Suprapubic skin (tissue), 4 donors: ENCODE results near the gene GSN. TPM values are rescaled to one million over a fixed set of nuclear protein-coding genes. Genes with fewer than 3 reads are reported as not detected.
A peak's percentile ranks its signal among the peaks of the same experiment; 100 is the strongest.

Experiments
- DNase-seq, 2 donors: peaks; one replicate each; pipeline ENCODE4 v3.0.0-alpha.2; 2019; ENCODE audit warnings: low spot score in 2 of 2
- H3K27ac ChIP-seq: fragments of 200-600 bp; sonication (generic); one replicate; pipeline ENCODE4 v1.5.1; 2019
- H3K27me3 ChIP-seq: fragments of 200-600 bp; sonication (generic); one replicate; pipeline ENCODE4 v1.5.1; 2019
- H3K36me3 ChIP-seq: fragments of 200-600 bp; sonication (generic); one replicate; pipeline ENCODE4 v1.5.1; 2019
- H3K4me1 ChIP-seq: fragments of 200-600 bp; sonication (generic); one replicate; pipeline ENCODE4 v1.5.1; 2019
- H3K4me3 ChIP-seq: fragments of 200-600 bp; sonication (generic); one replicate; pipeline ENCODE4 v1.5.1; 2019; ENCODE audit warnings: mild to moderate bottlenecking
- H3K9me3 ChIP-seq: fragments of 200-600 bp; sonication (generic); one replicate; pipeline ENCODE4 v1.5.1; 2019
- CTCF ChIP-seq, 2 donors: fragments of 200-600 bp in 1 of 2; fragments of 450-650 bp in 1 of 2; sonication (generic) in 1 of 2; IDR thresholded peaks; one replicate each; pipeline ENCODE4 v1.5.1; 2016 to 2019; ENCODE audit warnings: antibody characterized with exemption in 2 of 2, mild to moderate bottlenecking in 1 of 2, moderate library complexity in 1 of 2
- EP300 ChIP-seq: sonication (generic); formaldehyde crosslinking; IDR thresholded peaks from one replicate; pipeline ENCODE4 v1.6.1; 2017; ENCODE audit warnings: antibody characterized with exemption
- POLR2A ChIP-seq, 2 donors: fragments of 450-650 bp; IDR thresholded peaks; one replicate each; pipeline ENCODE4 v1.6.1; 2017; ENCODE audit warnings: antibody characterized with exemption in 2 of 2, mild to moderate bottlenecking in 2 of 2, moderate library complexity in 2 of 2
- POLR2AphosphoS5 ChIP-seq, 3 donors: sonication (generic); formaldehyde crosslinking; IDR thresholded peaks; one replicate each; pipeline ENCODE4 v1.6.1; 2017; ENCODE audit warnings: antibody characterized with exemption in 3 of 3
- WGBS: methylation state at CpG from one replicate; pipeline ENCODE4 v1.1.5; 2018; 5-methylcytosine and 5-hydroxymethylcytosine counted together
- total RNA-seq, 4 donors: library from RNA; depleted of rRNA; stranded (reverse); fragments of >200 nt; gene quantifications; one replicate each; pipeline ENCODE4 v1.1.0, GENCODE V29; 2016

The GSN gene
- total RNA-seq, 4 donors from 2014 or later: 681 to 944 (median 771) TPM

GRCh38 chr9:121318631-121319382 lies 50.8 kb downstream of the GSN start:
- no peaks in the 10 kb centered on the region for H3K27me3 ChIP-seq
- H3K36me3 ChIP-seq: peaks cover 78% of the 10 kb centered on the region
- DNase-seq: peak in 1 of 2 donors; percentile 59
- no peak for TF ChIP-seq POLR2AphosphoS5 (IDR thresholded peaks at IDR 0.05)
- TF ChIP-seq CTCF (IDR thresholded peaks at IDR 0.05): no peak
- TF ChIP-seq EP300: no peak
- TF ChIP-seq POLR2A (IDR thresholded peaks at IDR 0.05): no peak
- WGBS: 76% methylated on average over 16 of the region's 19 CpGs
- H3K9me3 ChIP-seq: no peaks in the 10 kb centered on the region
- no peak overlapping the region for H3K4me3 ChIP-seq
- H3K27ac ChIP-seq: peak overlapping the region; percentile 8
- peaks cover 45% of the 10 kb centered on the region for H3K4me1 ChIP-seq

- peak in 1 of 2 donors; percentile 44 for DNase-seq
- no peaks in the 10 kb centered on the region for H3K9me3 ChIP-seq
- peaks cover 51% of the 10 kb centered on the region for H3K4me1 ChIP-seq
- TF ChIP-seq POLR2A (IDR thresholded peaks at IDR 0.05) (no peak), POLR2AphosphoS5 (IDR thresholded peaks at IDR 0.05) (no peak), CTCF (IDR thresholded peaks at IDR 0.05) (no peak), EP300 (no peak)
- H3K4me3 ChIP-seq: no peak overlapping the region
- peaks cover 78% of the 10 kb centered on the region for H3K36me3 ChIP-seq
- 86% methylated on average over 5 of the region's 5 CpGs for WGBS
- H3K27ac ChIP-seq: peak overlapping the region; percentile 73
- no peaks in the 10 kb centered on the region for H3K27me3 ChIP-seq
These were observed 51.4 kb downstream of the GSN start for GRCh38 chr9:121319383-121319780.

- TF ChIP-seq POLR2AphosphoS5 (IDR thresholded peaks at IDR 0.05): no peak
- no peak for TF ChIP-seq CTCF (IDR thresholded peaks at IDR 0.05)
- no peak for TF ChIP-seq EP300
- TF ChIP-seq POLR2A (IDR thresholded peaks at IDR 0.05): no peak
- no peak for DNase-seq
- peaks cover 67% of the 10 kb centered on the region for H3K4me1 ChIP-seq
- WGBS: 88% methylated on average over 6 of the region's 10 CpGs
- peak overlapping the region; percentile 73 for H3K27ac ChIP-seq
- H3K27me3 ChIP-seq: no peaks in the 10 kb centered on the region
- H3K4me3 ChIP-seq: no peak overlapping the region
- peaks cover 76% of the 10 kb centered on the region for H3K36me3 ChIP-seq
- H3K9me3 ChIP-seq: no peaks in the 10 kb centered on the region
These were observed 53.1 kb downstream of the GSN start for GRCh38 chr9:121321016-121321503.

GRCh38 chr9:121322037-121322736 lies 54.2 kb downstream of the GSN start:
- Histone ChIP-seq H3K4me1 (peaks cover 73% of the 10 kb centered on the region), H3K36me3 (peaks cover 71% of the 10 kb centered on the region), H3K27me3 (no peaks in the 10 kb centered on the region), H3K27ac (peak overlapping the region; percentile 73), H3K9me3 (no peaks in the 10 kb centered on the region), H3K4me3 (no peak overlapping the region)
- TF ChIP-seq EP300 (no peak), POLR2AphosphoS5 (IDR thresholded peaks at IDR 0.05) (peak in 2 of 3 donors; percentile 11 to 32)
- WGBS: 55% methylated on average over 5 of the region's 5 CpGs
- DNase-seq: no peak

GRCh38 chr9:121322737-121323448 lies 54.9 kb downstream of the GSN start:
- 87% methylated on average over 10 of the region's 10 CpGs for WGBS
- Histone ChIP-seq H3K27ac (peak overlapping the region; percentile 73), H3K36me3 (peaks cover 71% of the 10 kb centered on the region), H3K27me3 (no peaks in the 10 kb centered on the region), H3K4me1 (peaks cover 71% of the 10 kb centered on the region), H3K4me3 (no peak overlapping the region), H3K9me3 (no peaks in the 10 kb centered on the region)
- DNase-seq: no peak
- TF ChIP-seq POLR2A (IDR thresholded peaks at IDR 0.05) (no peak), EP300 (peak; percentile 66)
